22Rv1 (cell line): ENCODE measurements around the gene GABRB1.

Experiments
- H3K27ac ChIP-seq: fragments of 450-650 bp; 2 replicates; pipeline ENCODE4 v1.5.1; 2017
- ZFX ChIP-seq: fragments of 450-650 bp; IDR thresholded peaks from 2 replicates; pipeline ENCODE4 v1.6.1; 2017; ENCODE audit warnings: antibody characterized with exemption, borderline replicate concordance
- TF ChIP-seq, protein P1 (sequence below): fragments of 450-650 bp; IDR thresholded peaks from 2 replicates; pipeline ENCODE4 v1.5.1; 2017; ENCODE audit warnings: mild to moderate bottlenecking

The GABRB1 gene

DNA sequence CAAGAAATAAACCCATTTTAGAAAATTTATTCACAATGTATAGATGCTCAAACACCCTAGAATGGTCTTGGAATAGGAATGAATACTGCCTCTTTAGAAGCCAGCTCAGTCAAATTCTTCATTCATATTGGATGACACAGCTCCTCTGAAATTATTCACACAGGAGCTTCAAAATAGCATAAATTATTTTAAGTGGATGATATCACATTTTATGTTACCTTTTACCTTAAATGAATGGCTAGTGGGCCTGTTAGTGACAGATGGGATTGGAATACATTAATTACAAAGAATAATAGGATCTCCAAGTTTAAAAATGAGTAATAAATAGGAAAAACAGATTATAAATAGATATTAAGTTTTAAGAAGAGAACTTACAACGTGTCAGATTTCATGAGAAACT, 184.4 kb downstream of the GABRB1 start:
- H3K27ac ChIP-seq: no peak overlapping the region
- TF ChIP-seq, protein P1, sequence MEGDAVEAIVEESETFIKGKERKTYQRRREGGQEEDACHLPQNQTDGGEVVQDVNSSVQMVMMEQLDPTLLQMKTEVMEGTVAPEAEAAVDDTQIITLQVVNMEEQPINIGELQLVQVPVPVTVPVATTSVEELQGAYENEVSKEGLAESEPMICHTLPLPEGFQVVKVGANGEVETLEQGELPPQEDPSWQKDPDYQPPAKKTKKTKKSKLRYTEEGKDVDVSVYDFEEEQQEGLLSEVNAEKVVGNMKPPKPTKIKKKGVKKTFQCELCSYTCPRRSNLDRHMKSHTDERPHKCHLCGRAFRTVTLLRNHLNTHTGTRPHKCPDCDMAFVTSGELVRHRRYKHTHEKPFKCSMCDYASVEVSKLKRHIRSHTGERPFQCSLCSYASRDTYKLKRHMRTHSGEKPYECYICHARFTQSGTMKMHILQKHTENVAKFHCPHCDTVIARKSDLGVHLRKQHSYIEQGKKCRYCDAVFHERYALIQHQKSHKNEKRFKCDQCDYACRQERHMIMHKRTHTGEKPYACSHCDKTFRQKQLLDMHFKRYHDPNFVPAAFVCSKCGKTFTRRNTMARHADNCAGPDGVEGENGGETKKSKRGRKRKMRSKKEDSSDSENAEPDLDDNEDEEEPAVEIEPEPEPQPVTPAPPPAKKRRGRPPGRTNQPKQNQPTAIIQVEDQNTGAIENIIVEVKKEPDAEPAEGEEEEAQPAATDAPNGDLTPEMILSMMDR: no peak
- no peak for TF ChIP-seq ZFX

DNA sequence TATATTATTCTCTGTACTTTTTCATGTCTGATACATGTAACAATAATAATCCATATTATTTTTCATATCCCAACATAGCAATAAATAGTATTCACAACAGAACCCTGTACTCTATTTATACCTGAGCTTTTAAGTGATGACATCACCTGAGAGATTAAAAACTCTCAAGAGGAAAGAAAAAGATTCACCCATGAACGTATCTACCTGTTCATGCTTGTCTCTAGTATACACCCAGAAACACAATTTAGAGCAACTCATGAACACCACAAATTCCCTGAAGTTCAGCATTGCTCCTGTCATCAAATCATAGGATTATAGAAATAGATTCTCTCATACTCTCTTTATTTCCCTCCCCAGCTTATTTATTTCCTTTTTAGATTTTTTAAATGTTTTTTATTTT, 185.9 kb downstream of the GABRB1 start:
- no peak overlapping the region for H3K27ac ChIP-seq
- TF ChIP-seq, protein P1: no peak
- no peak for TF ChIP-seq ZFX

DNA sequence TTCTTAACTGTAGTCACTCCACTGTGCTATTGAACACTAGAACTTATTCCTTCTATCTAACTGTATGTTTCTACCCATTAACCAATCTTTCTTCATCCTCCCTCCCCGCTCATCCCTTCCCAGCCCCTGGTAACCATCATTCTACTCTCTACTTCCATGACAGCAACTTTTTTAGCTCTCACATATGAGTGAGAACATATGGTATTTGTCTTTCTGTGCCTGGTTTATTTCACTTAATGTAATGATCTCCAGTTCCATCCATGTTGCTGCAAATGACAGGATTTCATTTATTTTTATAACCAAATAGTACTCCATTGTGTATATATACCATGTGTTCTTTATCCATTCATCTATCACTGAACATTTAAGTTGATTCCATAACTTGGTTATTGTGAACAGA, 186.5 kb downstream of the GABRB1 start:
- H3K27ac ChIP-seq: no peak overlapping the region
- TF ChIP-seq, protein P1: no peak
- no peak for TF ChIP-seq ZFX

DNA sequence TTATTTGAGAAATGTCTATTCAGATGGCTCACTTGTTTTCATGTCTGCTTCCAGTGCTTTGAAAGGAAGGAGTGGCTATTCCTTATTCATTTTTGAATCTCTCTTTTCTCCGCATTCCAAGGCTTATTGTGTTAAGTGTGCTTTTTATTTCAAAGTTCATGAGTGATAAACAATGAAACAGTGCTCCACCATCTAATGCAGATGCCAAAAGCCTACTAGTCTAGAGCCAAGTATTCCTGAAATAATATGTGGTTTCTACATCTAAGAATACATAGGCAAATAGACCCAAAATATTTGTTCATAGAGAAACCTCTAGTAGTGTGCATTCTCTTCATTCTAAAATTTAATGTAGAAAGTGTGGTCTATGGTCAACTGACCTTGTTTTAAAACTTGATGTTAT, 187.3 kb downstream of the GABRB1 start:
- H3K27ac ChIP-seq: no peak overlapping the region
- TF ChIP-seq, protein P1: no peak
- TF ChIP-seq ZFX: no peak

DNA sequence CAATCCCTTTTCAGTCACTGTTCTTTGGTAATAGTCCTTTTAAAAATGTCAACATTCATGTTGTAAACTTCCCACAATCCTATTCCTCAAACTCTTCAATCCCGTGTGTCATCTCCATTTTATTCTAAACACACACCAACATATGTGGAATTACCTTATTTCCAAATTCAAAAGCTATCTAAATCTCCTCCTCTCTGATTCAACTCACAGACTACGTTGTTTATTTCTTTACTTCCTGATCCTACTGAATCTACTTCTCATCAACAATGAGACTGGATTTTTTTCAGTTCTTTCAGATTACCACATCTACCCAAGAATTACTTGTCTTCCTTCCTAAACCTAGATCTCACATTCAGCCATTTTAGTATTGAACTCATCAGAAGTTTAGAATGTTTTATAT, 188.2 kb downstream of the GABRB1 start:
- TF ChIP-seq ZFX: no peak
- H3K27ac ChIP-seq: no peak overlapping the region

DNA sequence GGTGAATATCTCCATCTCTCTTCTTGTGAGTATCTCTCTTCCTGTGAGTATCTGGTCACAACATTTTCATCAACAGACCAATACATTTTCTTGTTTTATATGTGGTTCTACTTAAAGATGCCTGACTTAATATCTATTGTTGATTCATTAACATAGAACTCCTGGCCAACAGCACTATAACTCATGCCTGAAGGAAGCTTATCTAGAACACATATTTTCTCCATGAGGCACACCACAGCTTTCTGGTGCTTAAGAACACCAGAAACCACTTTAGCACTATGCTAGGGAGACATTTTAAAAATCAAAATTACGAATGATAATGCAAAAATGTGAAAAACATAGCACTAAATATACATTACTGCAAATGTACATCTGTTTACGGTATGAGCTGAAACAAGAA, 190.4 kb downstream of the GABRB1 start:
- TF ChIP-seq, protein P1: no peak
- no peak for TF ChIP-seq ZFX
- no peak overlapping the region for H3K27ac ChIP-seq

DNA sequence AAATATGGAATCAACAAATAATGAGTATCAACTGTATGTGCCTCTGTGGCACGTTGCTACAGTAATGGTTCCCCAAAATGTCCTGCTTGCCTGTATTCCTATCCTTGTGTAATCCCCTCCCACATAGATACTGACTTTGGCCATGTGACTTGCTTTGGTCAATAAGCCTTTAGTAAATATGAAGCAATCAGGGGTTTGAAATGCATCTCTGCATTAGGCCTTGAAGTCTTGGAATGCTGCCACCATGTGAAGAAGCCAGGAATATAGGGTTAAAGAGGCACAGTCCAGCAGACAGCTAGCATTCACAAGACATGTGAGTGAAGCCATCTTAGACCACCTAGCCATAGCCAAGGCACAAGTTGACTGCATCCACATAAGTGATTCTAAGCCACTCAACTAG, 190.9 kb downstream of the GABRB1 start:
- TF ChIP-seq ZFX: no peak
- TF ChIP-seq, protein P1: no peak
- H3K27ac ChIP-seq: no peak overlapping the region

DNA sequence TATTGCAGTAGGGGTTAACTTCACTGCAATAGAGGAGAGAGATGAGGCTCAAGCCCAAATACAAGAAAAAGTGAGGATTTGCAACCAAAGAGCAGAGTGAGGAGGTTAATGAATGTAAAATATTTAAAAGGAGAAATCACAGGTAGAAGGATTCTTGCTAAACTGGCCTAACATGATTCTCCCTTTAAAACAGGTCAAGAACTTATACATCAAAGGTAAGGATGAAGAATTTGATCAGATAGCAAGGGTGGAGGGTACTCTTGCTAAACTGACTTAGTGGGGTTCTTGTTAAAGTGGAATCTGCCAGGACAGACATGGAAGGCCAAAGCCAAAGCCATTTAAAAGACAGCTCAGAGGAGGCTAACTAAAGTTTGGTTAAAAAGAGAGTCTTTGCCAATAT, 193.0 kb downstream of the GABRB1 start:
- TF ChIP-seq, protein P1: no peak
- no peak for TF ChIP-seq ZFX
- no peak overlapping the region for H3K27ac ChIP-seq
